ENCODE data around the gene DOK3. TPM values are rescaled to one million over a fixed set of nuclear protein-coding genes. Genes with fewer than 3 reads are reported as not detected.
A peak's percentile ranks its signal among the peaks of the same experiment; 100 is the strongest.

DOK3 gene
- total RNA-seq, 8 experiments from 2014 or later, result 0.92 to 4.9 (median 2.4) TPM

DNA sequence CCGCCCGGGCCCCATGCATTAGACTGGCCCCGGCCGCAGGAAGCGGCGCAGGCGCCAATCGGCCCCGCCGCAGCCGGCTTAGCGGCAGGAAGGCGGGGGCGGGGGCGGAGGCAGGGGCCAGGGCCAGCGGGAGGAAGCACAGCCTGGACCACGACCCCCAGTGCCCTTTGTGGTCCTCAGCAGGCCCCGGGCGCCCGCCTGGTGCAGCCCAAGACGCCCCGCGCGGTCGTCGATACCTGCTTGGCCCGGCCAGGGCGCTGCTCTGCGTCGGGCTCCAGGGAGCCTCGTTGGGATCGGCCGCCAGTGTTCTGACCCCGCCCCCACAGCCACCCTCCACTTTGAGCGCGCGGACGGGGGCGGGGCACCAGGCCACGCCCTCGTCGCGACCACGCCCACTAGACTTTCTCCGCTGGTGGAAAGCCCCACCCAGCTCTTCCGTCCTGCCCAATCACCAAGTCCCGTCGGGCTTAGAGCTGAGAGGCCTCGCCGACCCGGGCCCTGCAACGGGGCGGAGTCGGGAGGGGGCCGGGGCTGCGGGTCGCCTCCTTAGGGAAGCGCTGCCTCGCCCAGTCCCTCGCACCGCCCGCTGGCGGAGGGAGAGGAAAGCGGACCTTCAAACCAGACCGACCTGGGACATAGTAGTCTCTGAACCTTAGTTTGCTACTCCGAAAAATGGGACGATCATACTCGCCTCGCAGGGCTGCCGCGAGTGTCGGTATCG is 12.2 kb downstream of the DOK3 start, which contains the start of gene PDLIM7:
Gene PDLIM7, minus strand, starts transcription at position 313 of the 721 bp plus-strand sequence. CDS start 1,092 bp downstream, outside the sequence.
- Histone ChIP-seq H3K4me3 (peak within 1 kb of the TSS; percentile 50 to 77 (median 59)), H3K4me1 (replicated peaks in 1 of 2) (peaks cover 40 to 49% of the 10 kb centered on the region in 2 donors), H3K27ac (peak within 1 kb of the TSS; percentile 86 to 96)
- in situ Hi-C loops (cut with MboI; ENCODE audit: low pct_unique_long_range_greater_than_20kb in 2 of 9, low sequenced_read_pairs in 9 of 9, unreplicated experiment in 9 of 9), result loop anchor here in 1 of 9 experiments (25.0 kb wide), 1 partner anchor 110 kb away; the partner anchor contains the start of gene SLC34A1
- peak; percentile 56 to 82 (median 68) for ATAC-seq (replicated peaks in 6 of 8)
- WGBS, 10 experiments, result 0% methylated on average over 3 to 8 of the region's 73 CpGs; no CpG with 5 or more reads in 8 of the 10 experiments

DNA sequence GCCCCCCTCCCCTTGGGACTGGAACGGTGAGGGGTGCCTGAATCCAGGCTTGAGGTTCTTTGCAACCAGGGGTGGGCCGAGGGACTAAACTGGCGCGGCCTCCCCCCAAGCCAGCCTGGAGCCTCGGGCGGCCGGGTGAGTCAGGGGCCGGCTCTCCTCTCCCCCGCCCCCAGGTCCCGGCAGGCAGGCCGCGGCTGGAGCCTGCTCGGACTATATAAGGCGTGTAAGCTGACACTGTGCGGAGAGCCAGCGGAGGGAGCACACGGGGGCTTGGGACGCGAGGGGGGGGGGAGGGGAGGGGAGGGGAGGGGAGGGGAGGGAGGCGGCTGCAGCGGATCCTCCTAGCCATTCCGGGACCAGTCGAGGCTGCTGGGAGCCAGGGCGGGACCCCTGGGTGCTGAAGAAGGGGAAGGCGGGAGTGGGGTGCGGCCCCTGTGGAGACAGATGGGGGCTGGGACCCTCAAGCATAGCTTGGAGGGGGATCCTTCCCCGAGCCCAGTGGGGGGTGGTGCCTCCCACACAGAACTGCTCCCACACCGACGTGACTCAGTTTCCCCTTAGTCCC is 12.8 kb downstream of the DOK3 start:
- H3K4me3 ChIP-seq, result peak overlapping the region; percentile 50 to 77 (median 59)
- ATAC-seq (replicated peaks in 6 of 8), result peak; percentile 12 to 72 (median 64)
- in situ Hi-C loops (cut with MboI; ENCODE audit: low pct_unique_long_range_greater_than_20kb in 2 of 9, low sequenced_read_pairs in 9 of 9, unreplicated experiment in 9 of 9), result loop anchor here in 1 of 9 experiments (25.0 kb wide), 1 partner anchor 110 kb away; the partner anchor contains the start of gene SLC34A1
- H3K27ac ChIP-seq, result peak overlapping the region; percentile 86 to 96
- peaks cover 40 to 49% of the 10 kb centered on the region in 2 donors for H3K4me1 ChIP-seq (replicated peaks in 1 of 2)
- 0% methylated on average over 1 of the region's 29 CpGs; no CpG with 5 or more reads in 9 of the 10 experiments for WGBS, 10 experiments

DNA sequence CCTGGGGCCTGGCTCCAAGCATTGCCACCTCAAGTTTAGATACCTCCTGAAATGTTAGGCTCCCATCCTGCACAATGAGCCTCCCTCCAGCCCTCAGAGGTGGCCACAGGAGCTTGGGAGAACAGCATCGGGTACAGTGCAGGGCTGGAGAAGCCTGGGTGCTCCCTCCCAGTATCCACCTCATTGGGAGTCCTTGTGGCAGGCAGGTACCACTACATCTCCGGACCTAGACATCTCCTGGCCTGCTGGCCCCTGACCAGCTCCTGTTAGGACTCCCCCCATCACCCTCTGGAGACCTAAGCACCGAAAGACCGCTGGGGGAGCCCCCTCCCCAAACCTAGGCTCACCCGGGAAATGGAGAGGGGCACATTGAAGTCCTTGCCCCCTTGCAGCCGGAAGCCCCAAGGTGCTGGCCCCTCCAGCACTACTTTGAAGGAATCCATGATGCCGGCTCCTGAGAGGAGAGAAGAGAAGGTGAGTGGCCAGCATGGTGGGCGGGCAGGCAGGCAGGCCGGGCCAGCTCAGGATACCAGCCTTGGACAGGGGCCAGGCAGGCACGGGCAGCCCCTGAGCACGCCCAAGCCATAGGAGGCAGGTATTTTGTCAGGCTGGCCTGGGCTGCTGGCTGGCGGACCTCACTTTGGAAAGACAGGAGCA is 13.4 kb downstream of the DOK3 start:
- in situ Hi-C loops (cut with MboI; ENCODE audit: low pct_unique_long_range_greater_than_20kb in 2 of 9, low sequenced_read_pairs in 9 of 9, unreplicated experiment in 9 of 9), result loop anchor here in 1 of 9 experiments (25.0 kb wide), 1 partner anchor 109 kb away; the partner anchor contains the start of gene SLC34A1
- H3K4me3 ChIP-seq, result peak overlapping the region; percentile 50 to 77 (median 59)
- H3K4me1 ChIP-seq (replicated peaks in 1 of 2), result peaks cover 38 to 47% of the 10 kb centered on the region in 2 donors
- peak; percentile 3 to 20 (median 10) for ATAC-seq (replicated peaks in 6 of 8)
- peak overlapping the region; percentile 86 to 96 for H3K27ac ChIP-seq
- WGBS, 10 experiments, result 0 to 8% (median 4%) methylated on average over 1 to 7 of the region's 12 CpGs; no CpG with 5 or more reads in 6 of the 10 experiments

DNA sequence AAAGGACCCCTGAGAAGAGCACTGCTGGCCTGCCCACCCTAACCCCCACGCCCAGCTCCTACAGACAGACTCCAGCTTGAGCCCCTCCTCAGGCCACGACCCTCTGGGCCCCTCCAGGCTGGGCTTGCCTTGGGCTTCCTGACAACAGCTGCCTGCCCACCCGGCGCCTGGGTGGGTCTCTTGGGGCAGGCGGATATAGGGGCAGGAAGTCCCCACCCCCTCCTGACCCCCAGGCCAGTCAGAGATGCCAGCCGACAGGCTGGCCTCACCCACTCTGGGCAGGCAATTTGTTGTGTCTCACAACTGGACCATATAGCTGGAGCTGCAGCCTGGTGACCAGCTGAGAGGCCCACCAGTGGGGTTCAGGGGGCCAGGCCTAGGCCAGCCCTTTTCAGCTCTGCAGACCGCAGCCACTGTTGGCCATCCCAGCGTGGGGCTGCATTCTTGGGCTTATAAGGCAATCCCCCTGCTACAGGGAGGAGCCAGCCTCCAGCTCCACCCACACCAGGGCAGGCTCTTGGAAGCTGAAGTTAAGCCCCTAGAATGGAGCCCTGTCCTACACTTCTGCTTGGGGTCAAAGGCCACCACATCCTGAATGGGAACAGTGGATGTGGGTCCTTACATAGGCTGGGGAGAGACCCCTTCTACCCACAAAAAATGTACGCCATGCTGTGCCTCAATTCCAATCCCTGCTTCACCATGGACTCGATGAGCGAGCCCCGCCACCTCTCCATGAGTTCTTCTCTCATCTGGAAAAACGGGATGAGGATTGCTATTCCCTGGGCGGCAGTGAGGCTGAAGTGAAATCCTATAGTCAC is 14.2 kb downstream of the DOK3 start:
- peak overlapping the region in 4 of 5 donors; percentile 50 to 77 (median 60) for H3K4me3 ChIP-seq
- WGBS, 10 experiments, result 10 to 90% (median 23%) methylated on average over 2 to 4 of the region's 14 CpGs; no CpG with 5 or more reads in 7 of the 10 experiments
- in situ Hi-C loops (cut with MboI; ENCODE audit: low pct_unique_long_range_greater_than_20kb in 2 of 9, low sequenced_read_pairs in 9 of 9, unreplicated experiment in 9 of 9), result loop anchor here in 1 of 9 experiments (25.0 kb wide), 1 partner anchor 108 kb away; the partner anchor contains the start of gene SLC34A1
- ATAC-seq (replicated peaks in 6 of 8), result peak in 5 of 8 experiments; percentile 1 to 7 (median 3)
- H3K4me1 ChIP-seq (replicated peaks in 1 of 2), result peaks cover 31 to 40% of the 10 kb centered on the region in 2 donors
- peak overlapping the region; percentile 86 to 96 for H3K27ac ChIP-seq

DNA sequence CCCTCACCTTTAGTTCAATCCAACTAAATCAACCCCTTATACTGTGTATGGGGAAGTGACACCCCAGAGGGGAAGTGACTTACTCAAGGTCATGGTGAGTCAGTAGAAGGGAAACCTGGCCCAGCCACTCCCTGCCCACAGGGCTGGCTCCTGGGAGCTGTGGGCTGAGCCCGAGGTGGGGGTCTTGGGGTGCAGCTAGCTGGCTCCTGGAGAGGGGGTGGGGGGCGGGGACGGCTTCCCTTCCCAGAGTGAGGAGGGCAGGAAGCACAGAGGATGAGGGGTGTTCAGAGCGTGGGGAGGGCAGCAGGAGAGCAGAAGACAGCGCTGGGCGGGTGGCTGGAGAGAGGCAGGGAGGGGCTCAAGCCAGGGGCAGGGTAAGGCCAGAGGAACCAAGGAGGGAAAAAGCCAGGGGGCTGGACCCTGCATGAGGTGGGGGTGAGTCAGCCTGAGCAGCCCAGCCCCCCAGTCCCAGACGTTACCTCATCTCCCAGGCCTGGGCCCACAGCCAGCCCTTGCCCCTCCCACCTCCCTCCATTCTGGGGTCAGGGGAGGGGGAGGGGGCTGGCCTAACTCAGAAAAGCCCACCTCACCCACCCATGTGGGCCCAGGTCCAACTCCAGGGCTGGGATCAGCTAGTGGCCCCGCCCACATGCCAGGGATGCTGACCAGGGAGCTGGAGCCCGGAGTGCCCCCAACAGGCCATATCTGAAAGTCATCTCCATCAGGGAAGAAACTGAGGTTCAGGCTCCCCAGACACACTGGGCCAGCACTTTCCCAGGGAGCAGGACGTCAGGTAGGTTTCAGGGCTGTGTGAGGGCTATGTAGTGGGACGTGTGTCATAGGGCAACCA is 15.1 kb downstream of the DOK3 start:
- 0% methylated on average over 1 of the region's 11 CpGs; no CpG with 5 or more reads in 9 of the 10 experiments for WGBS, 10 experiments
- peaks cover 33 to 42% of the 10 kb centered on the region in 2 donors for H3K4me1 ChIP-seq (replicated peaks in 1 of 2)
- in situ Hi-C loops (cut with MboI; ENCODE audit: low pct_unique_long_range_greater_than_20kb in 2 of 9, low sequenced_read_pairs in 9 of 9, unreplicated experiment in 9 of 9), result loop anchor here in 1 of 9 experiments (25.0 kb wide), 1 partner anchor 107 kb away; the partner anchor contains the start of gene SLC34A1
- H3K4me3 ChIP-seq, result no peak overlapping the region
- peak overlapping the region; percentile 11 to 96 for H3K27ac ChIP-seq
- peak in 6 of 8 experiments; percentile 5 to 19 (median 13) for ATAC-seq (replicated peaks in 6 of 8)

DNA sequence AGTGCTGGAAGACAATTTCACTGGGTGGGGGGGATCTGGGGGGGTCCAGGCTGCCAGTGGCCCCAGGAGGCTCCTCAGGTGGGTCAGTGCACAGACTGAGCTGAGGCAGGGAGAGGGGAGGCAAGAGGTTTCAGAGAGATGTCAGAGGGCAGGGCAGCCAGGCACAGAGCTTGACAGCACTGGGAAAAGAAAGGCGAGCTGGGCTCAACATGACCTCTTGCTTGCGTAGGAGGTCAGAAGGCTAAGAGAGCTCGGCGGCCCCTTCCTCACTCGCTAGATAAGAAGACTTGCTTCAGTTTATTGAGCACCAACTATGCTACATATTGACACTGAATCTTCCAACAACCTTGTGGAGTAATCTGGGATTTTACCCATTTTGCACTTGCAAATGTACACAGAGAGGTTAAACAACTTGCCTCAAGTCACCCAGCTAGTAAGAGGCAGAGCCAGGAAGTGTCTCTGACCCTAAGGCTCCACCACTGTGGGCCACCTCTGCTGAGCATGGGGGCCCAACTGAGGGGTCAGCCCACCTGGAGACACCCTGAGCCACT is 15.8 kb downstream of the DOK3 start:
- Histone ChIP-seq H3K27ac (peak overlapping the region in 1 of 2 donors; percentile 96), H3K4me3 (no peak overlapping the region), H3K4me1 (replicated peaks in 1 of 2) (peaks cover 35 to 45% of the 10 kb centered on the region in 2 donors)
- in situ Hi-C loops (cut with MboI; ENCODE audit: low pct_unique_long_range_greater_than_20kb in 2 of 9, low sequenced_read_pairs in 9 of 9, unreplicated experiment in 9 of 9), result loop anchor here in 1 of 9 experiments (25.0 kb wide), 1 partner anchor 107 kb away; the partner anchor contains the start of gene SLC34A1
- ATAC-seq (replicated peaks in 6 of 8), result no peak
- WGBS, 10 experiments, result 86 to 100% (median 100%) methylated on average over 2 to 3 of the region's 5 CpGs; no CpG with 5 or more reads in 6 of the 10 experiments

DNA sequence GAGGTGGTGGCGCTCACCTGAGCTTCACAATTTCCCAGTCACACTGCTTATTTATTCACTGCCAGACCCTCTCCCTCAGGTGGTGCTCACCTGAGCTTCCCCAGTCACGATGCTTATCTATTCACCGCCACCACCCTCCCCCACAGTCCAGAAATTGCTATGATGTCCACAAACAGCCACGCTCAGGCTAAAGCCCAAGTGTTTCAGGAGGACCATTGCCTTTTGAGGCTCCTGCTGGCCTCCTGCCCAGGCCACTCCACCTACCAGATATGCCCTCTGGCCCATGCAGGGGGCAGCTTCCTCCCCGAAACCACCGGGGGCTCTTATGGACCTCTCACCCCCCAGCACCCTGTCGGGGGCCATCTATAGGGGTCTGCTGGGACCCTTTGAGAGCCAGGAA is 16.8 kb downstream of the DOK3 start:
- no peak overlapping the region for H3K27ac ChIP-seq
- in situ Hi-C loops (cut with MboI; ENCODE audit: low pct_unique_long_range_greater_than_20kb in 2 of 9, low sequenced_read_pairs in 9 of 9, unreplicated experiment in 9 of 9), result loop anchor here in 1 of 9 experiments (25.0 kb wide), 1 partner anchor 106 kb away; the partner anchor contains the start of gene SLC34A1
- H3K4me1 ChIP-seq (replicated peaks in 1 of 2), result peaks cover 28 to 35% of the 10 kb centered on the region in 2 donors
- no peak overlapping the region for H3K4me3 ChIP-seq
- ATAC-seq (replicated peaks in 6 of 8), result no peak
- 82 to 100% (median 93%) methylated on average over 2 to 5 of the region's 7 CpGs; no CpG with 5 or more reads in 7 of the 10 experiments for WGBS, 10 experiments

DNA sequence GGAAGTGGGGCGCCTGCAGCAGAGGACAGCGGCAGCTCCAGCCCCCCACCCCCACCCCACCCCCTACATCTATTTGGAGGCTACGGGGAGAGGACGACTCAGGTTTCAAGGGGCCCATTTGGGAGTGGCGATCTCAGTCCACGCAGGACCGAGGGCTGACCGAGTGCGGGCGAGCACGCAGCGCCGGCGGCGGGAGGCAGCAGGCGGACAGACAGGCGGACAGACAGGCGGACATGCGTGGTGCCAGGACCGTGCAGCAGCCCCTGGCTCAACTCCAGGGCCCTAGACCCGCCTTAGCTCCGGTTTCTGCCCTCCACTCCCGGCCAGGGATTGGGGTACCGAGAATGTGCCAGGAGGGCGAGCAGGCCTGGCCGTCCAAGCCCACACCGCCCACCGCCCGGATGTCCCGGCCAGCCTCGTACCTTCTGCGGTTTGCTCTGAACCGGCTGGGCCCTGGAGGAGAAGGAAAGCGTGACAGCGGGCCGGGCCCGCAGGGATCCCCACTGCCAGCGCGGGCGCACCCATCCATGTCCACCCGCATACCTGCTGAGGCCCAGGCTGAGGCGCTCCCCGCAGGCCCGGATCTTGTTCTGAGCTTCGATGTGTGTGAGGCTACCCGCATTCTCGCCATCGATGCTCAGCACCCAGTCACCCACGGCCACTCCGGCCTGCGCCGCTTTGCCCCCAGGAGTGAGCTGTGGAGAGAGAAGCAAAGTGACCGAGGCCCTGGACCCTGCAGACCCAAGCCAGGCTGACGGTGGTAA is 17.5 kb downstream of the DOK3 start:
- Histone ChIP-seq H3K4me3 (no peak overlapping the region), H3K4me1 (replicated peaks in 1 of 2) (peaks cover 28 to 34% of the 10 kb centered on the region in 2 donors), H3K27ac (no peak overlapping the region)
- ATAC-seq (replicated peaks in 6 of 8), result no peak
- in situ Hi-C loops (cut with MboI; ENCODE audit: low pct_unique_long_range_greater_than_20kb in 2 of 9, low sequenced_read_pairs in 9 of 9, unreplicated experiment in 9 of 9), result loop anchor here in 1 of 9 experiments (25.0 kb wide), 1 partner anchor 105 kb away; the partner anchor contains the start of gene SLC34A1
- 92 to 100% (median 100%) methylated on average over 2 to 9 of the region's 54 CpGs; no CpG with 5 or more reads in 4 of the 10 experiments for WGBS, 10 experiments

DNA sequence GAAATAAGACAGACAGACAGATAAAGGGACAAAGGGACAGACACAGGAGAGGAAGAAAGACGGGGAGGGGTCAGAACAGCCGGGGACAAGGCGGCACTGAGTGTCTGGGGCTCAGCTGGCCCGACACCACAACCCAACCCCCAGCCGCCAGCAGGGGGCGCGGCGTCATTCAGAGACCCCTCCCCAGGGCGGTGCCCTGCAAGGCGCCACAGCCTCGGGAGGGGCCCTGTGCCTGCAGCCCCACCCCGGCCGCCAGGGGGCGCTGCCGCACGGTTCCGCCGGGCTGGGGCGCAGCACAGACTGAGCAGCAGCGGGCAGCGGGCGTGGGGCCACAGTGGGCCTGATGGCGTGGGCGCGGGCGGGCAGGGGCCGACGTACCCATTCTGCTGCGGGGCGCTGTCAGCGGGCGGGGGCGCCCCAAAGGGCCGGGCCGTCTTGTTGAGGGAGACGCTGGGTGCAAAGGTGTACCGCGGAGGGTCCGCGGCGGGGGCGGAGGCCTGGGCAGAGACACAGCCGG is 18.1 kb downstream of the DOK3 start:
- peak; percentile 5 to 38 (median 14) for ATAC-seq (replicated peaks in 6 of 8)
- H3K27ac ChIP-seq, result peak overlapping the region in 1 of 2 donors; percentile 3
- H3K4me1 ChIP-seq (replicated peaks in 1 of 2), result peaks cover 28 to 34% of the 10 kb centered on the region in 2 donors
- in situ Hi-C loops (cut with MboI; ENCODE audit: low pct_unique_long_range_greater_than_20kb in 2 of 9, low sequenced_read_pairs in 9 of 9, unreplicated experiment in 9 of 9), result loop anchor here in 1 of 9 experiments (25.0 kb wide), 1 partner anchor 104 kb away; the partner anchor contains the start of gene SLC34A1
- no peak overlapping the region for H3K4me3 ChIP-seq
- WGBS, 10 experiments, result no CpG with 5 or more reads among the region's 43 CpGs

DNA sequence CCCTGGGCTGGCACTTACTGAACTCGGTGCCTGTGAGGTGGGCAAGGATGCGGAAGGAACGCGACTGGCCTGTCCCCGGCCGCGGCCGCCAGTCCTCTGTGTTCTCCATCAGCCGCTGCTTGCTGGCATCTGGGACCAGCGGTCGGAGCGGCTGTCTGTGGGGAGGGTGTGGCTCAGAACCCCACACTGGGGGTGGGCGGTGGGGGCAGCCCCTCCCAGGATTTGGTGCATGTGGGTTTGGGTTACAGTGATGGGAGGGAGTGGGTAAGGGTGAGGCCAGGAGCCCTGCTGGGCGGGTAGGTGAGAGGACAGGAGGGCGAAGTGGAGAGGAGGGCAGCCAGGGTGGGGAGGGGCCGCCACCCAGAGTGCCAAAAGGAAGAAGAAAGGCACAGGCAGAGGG is 18.6 kb downstream of the DOK3 start:
- H3K27ac ChIP-seq, result no peak overlapping the region
- peaks cover 24 to 29% of the 10 kb centered on the region in 2 donors for H3K4me1 ChIP-seq (replicated peaks in 1 of 2)
- in situ Hi-C loops (cut with MboI; ENCODE audit: low pct_unique_long_range_greater_than_20kb in 2 of 9, low sequenced_read_pairs in 9 of 9, unreplicated experiment in 9 of 9), result loop anchor here in 1 of 9 experiments (25.0 kb wide), 1 partner anchor 104 kb away; the partner anchor contains the start of gene SLC34A1
- H3K4me3 ChIP-seq, result no peak overlapping the region
- WGBS, 10 experiments, result 82 to 84% methylated on average over 3 to 8 of the region's 16 CpGs; no CpG with 5 or more reads in 8 of the 10 experiments
- no peak for ATAC-seq (replicated peaks in 6 of 8)

Measured in motor neuron (in vitro differentiated cells).